H1 (cell line): Measurements from ENCODE around the gene CSGALNACT2. TPM values are rescaled to one million over a fixed set of nuclear protein-coding genes. Genes with fewer than 3 reads are reported as not detected.

ENCODE experiments used
- CBX5 ChIP-seq: fragments of 300-800, 300-1000 bp; sonication (generic); IDR thresholded peaks from 2 replicates; pipeline ENCODE4 v1.7.1; 2016; ENCODE audit warnings: antibody characterized with exemption, low read length, low read depth
- KDM1A ChIP-seq: fragments of 200-600, 300-600 bp; sonication (generic); IDR thresholded peaks from 2 replicates; pipeline ENCODE4 v1.7.1; 2016; ENCODE audit warnings: mild to moderate bottlenecking, low read length, borderline replicate concordance
- MAX ChIP-seq: IDR thresholded peaks from 2 replicates; pipeline ENCODE4 v1.6.1; 2012; ENCODE audit warnings: inconsistent platforms
- SP1 ChIP-seq: IDR thresholded peaks from 2 replicates; pipeline ENCODE4 v1.6.1; 2011; ENCODE audit warnings: low read depth, low read length
- TCF12 ChIP-seq: IDR thresholded peaks from 2 replicates; pipeline ENCODE4 v1.6.1; 2011; ENCODE audit warnings: low read depth, mild to moderate bottlenecking, low read length
- polyA plus RNA-seq, 7 experiments: library from polyadenylated mRNA; depleted of rRNA in 3 of 7; stranded (reverse) in 5 of 7; unstranded in 2 of 7; fragments of >200 nt in 5 of 7; fragments of 200-250 nt in 2 of 7; gene quantifications; 1 replicate in 5 of 7; 2 replicates in 1 of 7; 4 replicates in 1 of 7; pipeline versions ENCODE4 v1.2.1 to v1.2.3, GENCODE V29; 2011 to 2013; ENCODE audit warnings: missing spikeins in 2 of 7, mixed read lengths in 2 of 7
- total RNA-seq: library from RNA; stranded (reverse); fragmentation: NEBNext Ultra II Directional; extraction: Animal tissue kit (Norgen Biotek cat#: 25700); gene quantifications from 2 replicates; pipeline ENCODE4 v1.2.1, GENCODE V29; 2021

The CSGALNACT2 gene
- total and polyA plus RNA-seq, 2 of the 8 experiments (the other 6 are each of a cell fraction or from before 2014, with no cell fraction given): 2.6 to 5.3 TPM

DNA sequence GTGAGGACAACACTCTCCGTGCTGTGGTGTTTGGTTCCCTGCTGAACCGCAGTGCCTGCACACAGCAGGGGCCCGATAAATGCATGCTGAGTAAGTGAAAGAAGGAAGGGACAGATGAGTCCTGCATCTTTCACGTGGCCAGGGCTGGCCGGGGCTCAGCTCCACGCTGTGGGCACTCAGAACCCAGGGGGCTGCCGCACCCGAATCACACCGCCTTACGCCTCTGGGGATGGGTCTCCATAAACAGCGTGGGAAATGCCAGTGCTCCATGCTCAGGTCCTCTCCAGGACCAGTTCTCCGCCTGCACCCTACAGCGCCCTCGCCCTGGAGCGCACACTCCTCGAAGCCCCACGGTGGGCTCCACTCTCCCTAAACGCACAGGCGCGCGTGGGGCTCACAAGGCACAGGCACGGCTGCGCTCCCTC is 90.5 kb downstream of the CSGALNACT2 start (continued):
- TF ChIP-seq CBX5 (no peak), TCF12 (no peak), SP1 (no peak), MAX (no peak), KDM1A (no peak)
